Left lung (tissue), 10 donors: ENCODE results near the gene RNF38. TPM values are rescaled to one million over a fixed set of nuclear protein-coding genes. Genes with fewer than 3 reads are reported as not detected.

Experiments used
- ATAC-seq: fragments of 200-7000 bp; cut with Tn5 transposase; one replicate; pipeline ENCODE4 v1.9.1; 2020; ENCODE audit warnings: moderate library complexity
- DNase-seq, 4 donors: peaks; one replicate each; pipeline ENCODE4 v3.0.0-alpha.2; 2013 to 2020
- H3K27ac ChIP-seq, 2 donors: fragments of 200-600 bp; sonication (generic) in 1 of 2; one replicate each; pipeline versions ENCODE4 v1.5.0 to v1.8.0; 2020 to 2021
- H3K27me3 ChIP-seq, 2 donors: fragments of 200-600 bp; sonication (generic) in 1 of 2; one replicate each; pipeline versions ENCODE4 v1.5.0 to v1.8.0; 2020 to 2021
- H3K36me3 ChIP-seq, 2 donors: fragments of 200-600 bp; sonication (generic) in 1 of 2; one replicate each; pipeline versions ENCODE4 v1.5.0 to v1.8.0; 2020 to 2021
- H3K4me1 ChIP-seq, 2 donors: fragments of 200-600 bp; one replicate each; pipeline ENCODE4 v1.8.0; 2021
- H3K4me3 ChIP-seq, 2 donors: fragments of 200-600 bp; sonication (generic) in 1 of 2; one replicate each; pipeline versions ENCODE4 v1.5.0 to v1.8.0; 2020 to 2021; ENCODE audit warnings: mild to moderate bottlenecking in 1 of 2
- H3K9me3 ChIP-seq, 2 donors: fragments of 200-600 bp; sonication (generic) in 1 of 2; one replicate each; pipeline versions ENCODE4 v1.5.0 to v1.8.0; 2020 to 2021
- CTCF ChIP-seq, 2 donors: fragments of 200-600 bp; sonication (generic) in 1 of 2; IDR thresholded peaks; one replicate each; pipeline versions ENCODE4 v1.5.0 to v1.8.0; 2021; ENCODE audit warnings: antibody characterized with exemption in 2 of 2
- intact Hi-C, 2 donors: fragments of 100-400 bp; cut with DNase I; formaldehyde crosslinking; loops; one replicate each; pipeline versions ENCODE4 v1.11.2 to v1.14.2; 2022
- polyA plus RNA-seq, 6 donors: library from polyadenylated mRNA; unstranded; fragments of 120-200 nt; gene quantifications; one replicate each; pipeline ENCODE4 v1.2.1, GENCODE V29; 2013; ENCODE audit not compliant: insufficient read length in 6 of 6
- total RNA-seq, 2 donors: library from RNA; stranded (reverse); fragmentation: NEBNext Ultra II Directional; extraction: Animal tissue kit (Norgen Biotek cat#: 25700); gene quantifications; one replicate each; pipeline ENCODE4 v1.2.1, GENCODE V29; 2021
- donor health status: DM: no; HTN: yes; CAD: no.
- donor health status: DM: no; HTN: no; CAD: no.

The RNF38 gene
- total and polyA plus RNA-seq, 8 donors = 35.5 to 47.2 (median 41.0) TPM

DNA sequence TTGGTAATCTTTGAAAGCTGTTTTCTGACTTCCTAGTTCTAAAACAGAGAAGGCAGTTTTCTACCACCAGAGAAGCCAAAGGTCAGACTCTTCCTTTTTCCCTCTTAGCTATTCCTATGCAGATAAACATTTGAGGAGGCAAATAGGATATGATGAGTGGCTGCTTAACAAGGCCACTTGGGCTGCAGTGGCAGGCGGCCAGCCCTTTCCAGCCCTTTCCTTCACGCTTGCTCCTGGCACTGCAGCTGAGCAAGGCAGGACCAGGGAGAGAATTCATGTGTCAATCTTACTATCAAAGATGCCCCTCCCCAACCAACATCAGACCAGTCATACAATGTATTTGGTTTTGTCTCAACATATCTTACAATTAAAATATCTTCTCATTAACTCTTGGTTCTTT lies 36.8 kb upstream of the RNF38 start:
- Histone ChIP-seq H3K4me1 (peaks cover 3 to 10% of the 10 kb centered on the region in 2 donors), H3K27me3 (no peaks in the 10 kb centered on the region), H3K4me3 (no peak overlapping the region), H3K9me3 (no peaks in the 10 kb centered on the region), H3K36me3 (no peaks in the 10 kb centered on the region), H3K27ac (no peak overlapping the region)
- ATAC-seq = peak; percentile 91
- intact Hi-C loops = no loop called here
- TF ChIP-seq CTCF (IDR thresholded peaks at IDR 0.05) = no peak
- DNase-seq = peak in 3 of 4 donors; percentile 48 to 84 (median 56)

GRCh38 chr9:36433386-36433785 lies 33.3 kb upstream of the RNF38 start:
- no peak overlapping the region for H3K27ac ChIP-seq
- H3K4me1 ChIP-seq = peaks cover 3 to 10% of the 10 kb centered on the region in 2 donors
- TF ChIP-seq CTCF (IDR thresholded peaks at IDR 0.05) = no peak
- no peak overlapping the region for H3K4me3 ChIP-seq
- intact Hi-C loops = no loop called here
- H3K9me3 ChIP-seq = no peaks in the 10 kb centered on the region
- no peak for ATAC-seq
- H3K27me3 ChIP-seq = no peaks in the 10 kb centered on the region
- H3K36me3 ChIP-seq = peaks cover 0 to 12% of the 10 kb centered on the region in 2 donors
- DNase-seq = no peak

DNA sequence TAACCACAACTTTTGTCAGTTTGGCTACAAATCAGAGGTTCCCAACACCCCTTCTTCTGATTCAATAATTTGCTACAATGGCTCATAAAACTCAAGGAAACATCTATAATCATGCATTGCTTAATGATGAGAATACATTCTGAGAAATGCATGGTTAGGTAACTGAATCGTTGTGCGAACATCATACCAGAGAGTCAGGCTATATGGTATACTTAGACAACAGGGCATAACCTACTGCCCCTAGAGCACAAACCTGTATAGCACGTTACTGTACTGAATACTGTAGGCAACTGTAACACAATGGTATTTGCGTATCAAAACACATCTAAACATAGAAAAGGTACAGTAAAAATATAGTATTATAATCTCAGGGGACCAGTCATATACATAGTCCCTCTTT lies 31.0 kb upstream of the RNF38 start:
- no peak for DNase-seq
- Histone ChIP-seq H3K9me3 (no peaks in the 10 kb centered on the region), H3K4me3 (no peak overlapping the region), H3K4me1 (no peaks in the 10 kb centered on the region), H3K36me3 (peaks cover 0 to 12% of the 10 kb centered on the region in 2 donors), H3K27ac (no peak overlapping the region), H3K27me3 (no peaks in the 10 kb centered on the region)
- intact Hi-C loops = no loop called here
- ATAC-seq = no peak
- TF ChIP-seq CTCF (IDR thresholded peaks at IDR 0.05) = no peak

DNA sequence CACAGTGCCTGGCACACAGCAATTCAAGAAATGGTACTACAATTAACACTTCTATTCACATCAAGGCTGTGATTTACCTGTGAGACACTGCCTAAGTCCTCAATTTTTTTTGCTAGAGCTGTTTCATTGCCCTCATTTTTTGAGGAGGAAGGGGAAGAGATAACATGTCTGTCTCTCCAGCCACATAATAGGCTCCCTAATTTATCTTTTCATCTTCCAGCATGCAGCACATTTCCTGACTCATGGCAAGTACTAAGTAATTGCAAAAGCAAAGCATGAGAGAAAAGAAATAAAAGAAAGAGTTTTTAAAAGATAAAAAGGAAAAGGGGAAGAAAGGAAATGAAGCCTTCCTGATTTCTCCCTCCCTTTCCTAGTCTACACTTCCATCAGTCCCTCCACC lies 26.9 kb upstream of the RNF38 start:
- Histone ChIP-seq H3K4me3 (no peak overlapping the region), H3K27ac (no peak overlapping the region), H3K4me1 (no peaks in the 10 kb centered on the region), H3K36me3 (peaks cover 0 to 12% of the 10 kb centered on the region in 2 donors), H3K27me3 (no peaks in the 10 kb centered on the region), H3K9me3 (no peaks in the 10 kb centered on the region)
- no peak for TF ChIP-seq CTCF (IDR thresholded peaks at IDR 0.05)
- ATAC-seq = no peak
- DNase-seq = no peak
- intact Hi-C loops = no loop called here

DNA sequence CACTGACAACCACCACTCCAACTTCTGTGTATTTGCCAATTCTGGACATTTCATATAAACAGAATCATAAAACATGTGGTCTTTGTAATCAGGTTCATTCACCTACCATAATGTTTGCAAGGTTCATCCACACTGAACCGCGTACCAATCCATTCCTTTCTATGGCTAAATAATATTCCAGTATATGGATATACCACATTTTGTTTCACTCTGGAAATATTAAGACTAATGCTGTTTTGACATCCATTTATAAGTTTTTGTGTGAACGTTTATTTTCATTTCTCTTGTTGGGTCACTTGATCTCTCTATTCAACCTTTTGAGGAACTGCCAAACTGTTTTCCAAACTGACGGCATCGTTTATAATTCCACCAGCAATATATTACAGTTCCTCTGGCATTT lies 26.3 kb upstream of the RNF38 start:
- H3K27ac ChIP-seq = no peak overlapping the region
- no peak overlapping the region for H3K4me3 ChIP-seq
- intact Hi-C loops = no loop called here
- H3K4me1 ChIP-seq = no peaks in the 10 kb centered on the region
- ATAC-seq (no peak), DNase-seq (no peak)
- H3K27me3 ChIP-seq = no peaks in the 10 kb centered on the region
- peaks cover 0 to 15% of the 10 kb centered on the region in 2 donors for H3K36me3 ChIP-seq
- no peak for TF ChIP-seq CTCF (IDR thresholded peaks at IDR 0.05)
- no peaks in the 10 kb centered on the region for H3K9me3 ChIP-seq
